ENCODE measurements around the gene DRD3. TPM values are rescaled to one million over a fixed set of nuclear protein-coding genes. Genes with fewer than 3 reads are reported as not detected.

The DRD3 gene
- polyA plus RNA-seq, 1 of the 3 experiments (the other 2 are of a cell fraction) = not detected

DNA sequence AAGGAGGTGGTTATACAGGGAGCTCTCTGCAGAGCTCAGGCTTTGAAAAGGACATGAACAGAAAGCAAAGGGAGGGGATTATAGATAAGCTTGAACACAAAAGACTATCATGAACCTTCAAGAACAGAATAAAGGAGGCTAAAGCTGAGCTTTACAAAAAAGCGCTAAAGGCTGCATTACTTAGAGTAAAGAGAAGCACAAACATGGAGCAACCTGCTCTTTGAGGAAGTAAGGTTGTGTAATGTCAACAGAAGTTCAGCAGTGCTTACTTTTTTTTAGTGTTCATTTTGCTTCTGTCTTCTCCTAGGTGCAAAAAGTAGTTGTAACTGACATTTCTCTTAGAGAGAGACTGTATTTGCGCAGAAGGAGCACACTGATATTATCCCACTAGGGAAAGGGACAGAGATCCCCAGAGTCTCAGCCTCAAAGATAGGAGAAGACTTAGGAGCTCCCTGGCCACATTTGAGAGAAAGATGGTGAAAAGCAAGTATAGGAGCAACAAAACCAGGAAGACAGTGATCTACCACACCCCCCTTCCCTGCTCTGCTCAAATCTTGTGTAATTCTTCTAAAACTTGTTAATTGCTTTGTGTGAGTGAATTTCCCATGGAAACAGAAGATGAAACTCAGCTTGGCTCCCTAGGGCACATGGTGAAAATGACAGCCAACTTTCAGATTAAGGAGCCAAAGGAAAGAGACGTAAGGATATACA lies 67.6 kb downstream of the DRD3 start:
- WGBS (ENCODE audit: low lambda C conversion rate) = 78% methylated on average over 3 of the region's 3 CpGs
- no peak for DNase-seq
- CTCF ChIA-PET = no interaction called here
- TF ChIP-seq CHD2 (IDR thresholded peaks at IDR 0.05; ENCODE audit: low read length, partially characterized antibody) (no peak), SMC3 (IDR thresholded peaks at IDR 0.05; ENCODE audit: low read depth, low read length) (no peak), POLR2AphosphoS5 (IDR thresholded peaks at IDR 0.05; ENCODE audit: low read depth, low read length) (no peak), NFIC (IDR thresholded peaks at IDR 0.05; ENCODE audit: borderline replicate concordance) (no peak), RFX5 (IDR thresholded peaks at IDR 0.05; ENCODE audit: low read length) (no peak), MEF2A (IDR thresholded peaks at IDR 0.05; ENCODE audit: borderline replicate concordance, low read depth) (no peak)
- TF ChIP-seq, protein P1, sequence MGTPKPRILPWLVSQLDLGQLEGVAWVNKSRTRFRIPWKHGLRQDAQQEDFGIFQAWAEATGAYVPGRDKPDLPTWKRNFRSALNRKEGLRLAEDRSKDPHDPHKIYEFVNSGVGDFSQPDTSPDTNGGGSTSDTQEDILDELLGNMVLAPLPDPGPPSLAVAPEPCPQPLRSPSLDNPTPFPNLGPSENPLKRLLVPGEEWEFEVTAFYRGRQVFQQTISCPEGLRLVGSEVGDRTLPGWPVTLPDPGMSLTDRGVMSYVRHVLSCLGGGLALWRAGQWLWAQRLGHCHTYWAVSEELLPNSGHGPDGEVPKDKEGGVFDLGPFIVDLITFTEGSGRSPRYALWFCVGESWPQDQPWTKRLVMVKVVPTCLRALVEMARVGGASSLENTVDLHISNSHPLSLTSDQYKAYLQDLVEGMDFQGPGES (IDR thresholded peaks at IDR 0.05; ENCODE audit: low read depth, low read length) = no peak
- TF ChIP-seq, protein P2, sequence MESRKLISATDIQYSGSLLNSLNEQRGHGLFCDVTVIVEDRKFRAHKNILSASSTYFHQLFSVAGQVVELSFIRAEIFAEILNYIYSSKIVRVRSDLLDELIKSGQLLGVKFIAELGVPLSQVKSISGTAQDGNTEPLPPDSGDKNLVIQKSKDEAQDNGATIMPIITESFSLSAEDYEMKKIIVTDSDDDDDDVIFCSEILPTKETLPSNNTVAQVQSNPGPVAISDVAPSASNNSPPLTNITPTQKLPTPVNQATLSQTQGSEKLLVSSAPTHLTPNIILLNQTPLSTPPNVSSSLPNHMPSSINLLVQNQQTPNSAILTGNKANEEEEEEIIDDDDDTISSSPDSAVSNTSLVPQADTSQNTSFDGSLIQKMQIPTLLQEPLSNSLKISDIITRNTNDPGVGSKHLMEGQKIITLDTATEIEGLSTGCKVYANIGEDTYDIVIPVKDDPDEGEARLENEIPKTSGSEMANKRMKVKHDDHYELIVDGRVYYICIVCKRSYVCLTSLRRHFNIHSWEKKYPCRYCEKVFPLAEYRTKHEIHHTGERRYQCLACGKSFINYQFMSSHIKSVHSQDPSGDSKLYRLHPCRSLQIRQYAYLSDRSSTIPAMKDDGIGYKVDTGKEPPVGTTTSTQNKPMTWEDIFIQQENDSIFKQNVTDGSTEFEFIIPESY (IDR thresholded peaks at IDR 0.05; ENCODE audit: borderline replicate concordance, low read depth) = no peak
- TF ChIP-seq, protein P3, sequence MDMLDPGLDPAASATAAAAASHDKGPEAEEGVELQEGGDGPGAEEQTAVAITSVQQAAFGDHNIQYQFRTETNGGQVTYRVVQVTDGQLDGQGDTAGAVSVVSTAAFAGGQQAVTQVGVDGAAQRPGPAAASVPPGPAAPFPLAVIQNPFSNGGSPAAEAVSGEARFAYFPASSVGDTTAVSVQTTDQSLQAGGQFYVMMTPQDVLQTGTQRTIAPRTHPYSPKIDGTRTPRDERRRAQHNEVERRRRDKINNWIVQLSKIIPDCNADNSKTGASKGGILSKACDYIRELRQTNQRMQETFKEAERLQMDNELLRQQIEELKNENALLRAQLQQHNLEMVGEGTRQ (IDR thresholded peaks at IDR 0.05; ENCODE audit: borderline replicate concordance, low read depth, low read length) = no peak
- TF ChIP-seq, protein P4, sequence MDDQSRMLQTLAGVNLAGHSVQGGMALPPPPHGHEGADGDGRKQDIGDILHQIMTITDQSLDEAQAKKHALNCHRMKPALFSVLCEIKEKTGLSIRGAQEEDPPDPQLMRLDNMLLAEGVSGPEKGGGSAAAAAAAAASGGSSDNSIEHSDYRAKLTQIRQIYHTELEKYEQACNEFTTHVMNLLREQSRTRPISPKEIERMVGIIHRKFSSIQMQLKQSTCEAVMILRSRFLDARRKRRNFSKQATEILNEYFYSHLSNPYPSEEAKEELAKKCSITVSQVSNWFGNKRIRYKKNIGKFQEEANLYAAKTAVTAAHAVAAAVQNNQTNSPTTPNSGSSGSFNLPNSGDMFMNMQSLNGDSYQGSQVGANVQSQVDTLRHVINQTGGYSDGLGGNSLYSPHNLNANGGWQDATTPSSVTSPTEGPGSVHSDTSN (IDR thresholded peaks at IDR 0.05) = no peak
- Histone ChIP-seq H3K9ac (no peak overlapping the region), H3K79me2 (ENCODE audit: insufficient read depth) (no peaks in the 10 kb centered on the region), H3K27me3 (ENCODE audit: insufficient read depth) (no peaks in the 10 kb centered on the region), H4K20me1 (ENCODE audit: insufficient read depth) (no peaks in the 10 kb centered on the region), H2AFZ (ENCODE audit: low read depth) (no peak overlapping the region), H3F3A (replicated peaks; ENCODE audit: insufficient read depth) (no peaks in the 10 kb centered on the region), H3K9me3 (no peaks in the 10 kb centered on the region), H3K9me2 (no peaks in the 10 kb centered on the region), H3K4me3 (ENCODE audit: low read depth in 2 of 2, low read length in 1 of 2) (no peak overlapping the region), H3K27ac (ENCODE audit: low read depth in 2 of 2, low read length in 1 of 2) (no peak overlapping the region), H3K36me3 (replicated peaks in 1 of 2; ENCODE audit: control insufficient read depth in 1 of 2, insufficient read depth in 2 of 2, low read length in 1 of 2) (no peaks in the 10 kb centered on the region), H3K4me2 (no peak overlapping the region), H3K4me1 (ENCODE audit: control insufficient read depth in 1 of 2, insufficient read depth in 2 of 2, low read depth in 1 of 2, low read length in 1 of 2) (no peaks in the 10 kb centered on the region)
- POLR2A ChIA-PET = no interaction called here

DNA sequence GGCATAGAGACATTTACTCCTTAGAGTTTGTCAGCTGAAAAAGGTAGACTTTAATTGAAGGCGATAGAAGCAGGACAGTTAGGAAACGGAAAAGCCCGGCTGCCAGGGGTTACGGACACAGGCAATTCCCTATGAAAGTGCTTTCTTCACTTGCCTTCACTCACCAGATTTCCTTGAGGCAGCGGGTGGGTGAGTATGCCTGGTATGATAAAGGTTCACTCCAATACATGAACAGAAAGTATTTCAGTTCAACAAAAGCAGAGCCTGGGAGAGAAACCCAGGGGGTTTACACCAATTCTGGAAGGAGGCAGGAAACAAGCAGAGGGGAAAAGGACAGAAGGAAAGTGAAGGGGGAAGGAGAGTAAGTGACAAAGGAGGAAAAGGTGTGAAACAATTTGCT lies 68.4 kb downstream of the DRD3 start:
- no peaks in the 10 kb centered on the region for H3K4me1 ChIP-seq (ENCODE audit: control insufficient read depth in 1 of 2, insufficient read depth in 2 of 2, low read depth in 1 of 2, low read length in 1 of 2)
- no peaks in the 10 kb centered on the region for H3K27me3 ChIP-seq (ENCODE audit: insufficient read depth)
- H3K79me2 ChIP-seq (ENCODE audit: insufficient read depth) = no peaks in the 10 kb centered on the region
- H3K36me3 ChIP-seq (replicated peaks in 1 of 2; ENCODE audit: control insufficient read depth in 1 of 2, insufficient read depth in 2 of 2, low read length in 1 of 2) = no peaks in the 10 kb centered on the region
- 81% methylated on average over 5 of the region's 5 CpGs for WGBS (ENCODE audit: low lambda C conversion rate)
- DNase-seq = no peak
- H4K20me1 ChIP-seq (ENCODE audit: insufficient read depth) = no peaks in the 10 kb centered on the region
- no peak overlapping the region for H3K27ac ChIP-seq (ENCODE audit: low read depth in 2 of 2, low read length in 1 of 2)
- H3K4me3 ChIP-seq (ENCODE audit: low read depth in 2 of 2, low read length in 1 of 2) = no peak overlapping the region
- H3K4me2 ChIP-seq = no peak overlapping the region
- TF ChIP-seq FOSL2 (IDR thresholded peaks at IDR 0.05; ENCODE audit: borderline replicate concordance, low read depth) (no peak), YY1 (IDR thresholded peaks at IDR 0.05; ENCODE audit: low read depth) (no peak), RFX5 (IDR thresholded peaks at IDR 0.05; ENCODE audit: low read length) (no peak), MEF2A (IDR thresholded peaks at IDR 0.05; ENCODE audit: borderline replicate concordance, low read depth) (no peak), SIN3A (IDR thresholded peaks at IDR 0.05; ENCODE audit: borderline replicate concordance, low read depth, low read length) (no peak), EP300 (IDR thresholded peaks at IDR 0.05; ENCODE audit: borderline replicate concordance in 1 of 2, low read depth in 1 of 2, low read length in 1 of 2) (no peak), CHD2 (IDR thresholded peaks at IDR 0.05; ENCODE audit: low read length, partially characterized antibody) (no peak), GATA2 (CRISPR knock-in tag; IDR thresholded peaks at IDR 0.05) (no peak), TAF1 (IDR thresholded peaks at IDR 0.05; ENCODE audit: borderline replicate concordance, low read depth, low read length) (no peak), NFIC (IDR thresholded peaks at IDR 0.05; ENCODE audit: borderline replicate concordance) (no peak), POLR2AphosphoS5 (IDR thresholded peaks at IDR 0.05; ENCODE audit: low read depth, low read length) (no peak), NRF1 (IDR thresholded peaks at IDR 0.05; ENCODE audit: low read depth, low read length) (no peak)
- TF ChIP-seq, protein P5, sequence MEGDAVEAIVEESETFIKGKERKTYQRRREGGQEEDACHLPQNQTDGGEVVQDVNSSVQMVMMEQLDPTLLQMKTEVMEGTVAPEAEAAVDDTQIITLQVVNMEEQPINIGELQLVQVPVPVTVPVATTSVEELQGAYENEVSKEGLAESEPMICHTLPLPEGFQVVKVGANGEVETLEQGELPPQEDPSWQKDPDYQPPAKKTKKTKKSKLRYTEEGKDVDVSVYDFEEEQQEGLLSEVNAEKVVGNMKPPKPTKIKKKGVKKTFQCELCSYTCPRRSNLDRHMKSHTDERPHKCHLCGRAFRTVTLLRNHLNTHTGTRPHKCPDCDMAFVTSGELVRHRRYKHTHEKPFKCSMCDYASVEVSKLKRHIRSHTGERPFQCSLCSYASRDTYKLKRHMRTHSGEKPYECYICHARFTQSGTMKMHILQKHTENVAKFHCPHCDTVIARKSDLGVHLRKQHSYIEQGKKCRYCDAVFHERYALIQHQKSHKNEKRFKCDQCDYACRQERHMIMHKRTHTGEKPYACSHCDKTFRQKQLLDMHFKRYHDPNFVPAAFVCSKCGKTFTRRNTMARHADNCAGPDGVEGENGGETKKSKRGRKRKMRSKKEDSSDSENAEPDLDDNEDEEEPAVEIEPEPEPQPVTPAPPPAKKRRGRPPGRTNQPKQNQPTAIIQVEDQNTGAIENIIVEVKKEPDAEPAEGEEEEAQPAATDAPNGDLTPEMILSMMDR (IDR thresholded peaks at IDR 0.05) = no peak
- POLR2A ChIA-PET = no interaction called here
- no peak overlapping the region for H3K9ac ChIP-seq
- H2AFZ ChIP-seq (ENCODE audit: low read depth) = no peak overlapping the region
- no peaks in the 10 kb centered on the region for H3F3A ChIP-seq (replicated peaks; ENCODE audit: insufficient read depth)
- H3K9me3 ChIP-seq = no peaks in the 10 kb centered on the region
- H3K9me2 ChIP-seq = no peaks in the 10 kb centered on the region
- CTCF ChIA-PET = no interaction called here

All from SK-N-SH (cell line).